Adrenal gland (tissue), 12 donors: ENCODE measurements around the gene SUPT4H1. TPM values are rescaled to one million over a fixed set of nuclear protein-coding genes. Genes with fewer than 3 reads are reported as not detected.

Source experiments
- DNase-seq, 7 donors: peaks; one replicate each; pipeline ENCODE4 v3.0.0-alpha.2; 2019 to 2020
- H3K27ac ChIP-seq, 5 donors: fragments of 200-600 bp; sonication (generic) in 4 of 5; 1 replicate in 3 of 5; 2 replicates in 2 of 5; pipeline versions ENCODE4 v1.5.1 to v1.8.0; 2016 to 2020; ENCODE audit warnings: mild to moderate bottlenecking in 1 of 5
- H3K27me3 ChIP-seq: fragments of 200-600 bp; 2 replicates; pipeline ENCODE4 v1.8.0; 2021
- H3K36me3 ChIP-seq, 2 donors: fragments of 200-600 bp; replicated peaks in 1 of 2; 1 replicate in 1 of 2; 2 replicates in 1 of 2; pipeline versions ENCODE4 v1.5.1 to v1.8.0; 2018 to 2022
- H3K4me1 ChIP-seq, 2 donors: fragments of 200-600 bp; replicated peaks in 1 of 2; 1 replicate in 1 of 2; 2 replicates in 1 of 2; pipeline versions ENCODE4 v1.5.1 to v1.8.0; 2018 to 2021
- H3K4me3 ChIP-seq, 4 donors: fragments of 200-600 bp; sonication (generic) in 3 of 4; one replicate each; pipeline ENCODE4 v1.5.1; 2016 to 2018
- H3K9me3 ChIP-seq, 3 donors: fragments of 200-600 bp; sonication (generic) in 1 of 3; replicated peaks in 1 of 3; 1 replicate in 2 of 3; 2 replicates in 1 of 3; pipeline versions ENCODE4 v1.5.1 to v1.8.0; 2016 to 2021
- POLR2A ChIP-seq, 2 donors: fragments of 450-650 bp; IDR thresholded peaks; one replicate each; pipeline ENCODE4 v1.6.1; 2017; ENCODE audit warnings: antibody characterized with exemption in 2 of 2, mild to moderate bottlenecking in 2 of 2, moderate library complexity in 1 of 2
- WGBS, 4 donors: extraction: QIAGEN DNeasy Blood & Tissue Kit in 2 of 4; methylation state at CpG; one replicate each; pipeline versions ENCODE4 v1.1.5 to v1.1.7; 2013 to 2017; 5-methylcytosine and 5-hydroxymethylcytosine counted together
- intact Hi-C, 2 donors: fragments of 100-400 bp; cut with DNase I; formaldehyde crosslinking; loops; one replicate each; pipeline versions ENCODE4 v1.14.1 to v1.15.0; 2022 to 2023
- polyA plus RNA-seq, 3 donors: library from polyadenylated mRNA; stranded (reverse); fragments of 200-250 nt in 2 of 3; fragments of 350-450 nt in 1 of 3; fragmentation: Illumina TruSeq in 1 of 3; extraction: RNeasy Lipid Tissue Mini Kit (QIAGEN cat#74804) in 1 of 3; gene quantifications; one replicate each; pipeline ENCODE4 v1.2.3, GENCODE V29; 2013 to 2014
- total RNA-seq, 9 donors: library from RNA; depleted of rRNA in 4 of 9; stranded (reverse); fragments of >200 nt in 4 of 9; fragments of 120-200 nt in 1 of 9; fragmentation: NEBNext Ultra II Directional in 1 of 9; extraction: Animal tissue kit (Norgen Biotek cat#: 25700) in 1 of 9; gene quantifications; one replicate each; pipeline versions ENCODE4 v1.1.0 to v1.2.4, GENCODE V29; 2013 to 2023
- TF ChIP-seq, protein P1 (sequence below), 6 experiments: fragments of 450-650 bp in 4 of 6; fragments of 200-600 bp in 2 of 6; sonication (generic) in 1 of 6; IDR thresholded peaks; 1 replicate in 5 of 6; 2 replicates in 1 of 6; pipeline versions ENCODE4 v1.5.1 to v1.8.0; 2016 to 2021; ENCODE audit warnings: antibody characterized with exemption in 6 of 6, mild to moderate bottlenecking in 2 of 6, moderate library complexity in 1 of 6
- donor health status: healthy with polysubstance abuse.
- donor health status: Bipolar disorder and iron deficiency.
- donor health status: DM: yes; HTN: yes; CAD: no.
- donor health status: DM: no; HTN: no; CAD: no.
- donor health status: DM: no; HTN: no; CAD: no.
- donor health status: DM: yes; HTN: yes; CAD: no.

The SUPT4H1 gene
- total and polyA plus RNA-seq, 12 donors = 58.6 to 178 (median 90.3) TPM

DNA sequence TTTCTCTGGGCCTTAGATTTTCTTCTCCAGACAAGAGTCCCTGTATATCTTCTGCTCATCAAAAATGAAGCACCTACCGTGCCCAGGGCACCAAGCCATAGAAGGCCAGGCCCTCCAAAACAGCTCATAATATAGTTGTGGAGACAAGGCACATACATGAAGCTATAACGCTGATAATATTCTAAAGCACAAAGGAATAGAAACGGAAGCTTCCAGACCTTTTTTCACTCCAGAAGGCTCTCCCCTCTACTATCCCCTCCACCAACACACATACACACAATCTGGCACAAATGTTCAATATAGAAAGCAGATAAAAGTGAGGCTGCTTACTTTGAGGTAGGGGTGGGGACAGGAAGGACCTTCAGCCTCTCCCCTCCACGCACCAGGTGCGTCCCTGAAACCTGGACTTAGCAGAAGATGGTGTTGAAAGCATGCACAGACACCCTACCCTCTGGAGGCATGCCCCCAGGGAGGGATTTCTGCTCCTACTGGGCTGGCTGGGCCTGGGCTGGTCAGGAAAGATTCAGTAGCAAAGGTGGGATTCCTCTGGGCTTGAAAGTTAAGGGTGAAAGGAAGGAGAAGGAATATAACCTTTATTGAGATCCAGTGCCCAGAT is 14.1 kb upstream of the SUPT4H1 start:
- no peak for TF ChIP-seq POLR2A (IDR thresholded peaks at IDR 0.05)
- TF ChIP-seq, protein P1, sequence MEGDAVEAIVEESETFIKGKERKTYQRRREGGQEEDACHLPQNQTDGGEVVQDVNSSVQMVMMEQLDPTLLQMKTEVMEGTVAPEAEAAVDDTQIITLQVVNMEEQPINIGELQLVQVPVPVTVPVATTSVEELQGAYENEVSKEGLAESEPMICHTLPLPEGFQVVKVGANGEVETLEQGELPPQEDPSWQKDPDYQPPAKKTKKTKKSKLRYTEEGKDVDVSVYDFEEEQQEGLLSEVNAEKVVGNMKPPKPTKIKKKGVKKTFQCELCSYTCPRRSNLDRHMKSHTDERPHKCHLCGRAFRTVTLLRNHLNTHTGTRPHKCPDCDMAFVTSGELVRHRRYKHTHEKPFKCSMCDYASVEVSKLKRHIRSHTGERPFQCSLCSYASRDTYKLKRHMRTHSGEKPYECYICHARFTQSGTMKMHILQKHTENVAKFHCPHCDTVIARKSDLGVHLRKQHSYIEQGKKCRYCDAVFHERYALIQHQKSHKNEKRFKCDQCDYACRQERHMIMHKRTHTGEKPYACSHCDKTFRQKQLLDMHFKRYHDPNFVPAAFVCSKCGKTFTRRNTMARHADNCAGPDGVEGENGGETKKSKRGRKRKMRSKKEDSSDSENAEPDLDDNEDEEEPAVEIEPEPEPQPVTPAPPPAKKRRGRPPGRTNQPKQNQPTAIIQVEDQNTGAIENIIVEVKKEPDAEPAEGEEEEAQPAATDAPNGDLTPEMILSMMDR (IDR thresholded peaks at IDR 0.05) = no peak
- Histone ChIP-seq H3K27ac (peak overlapping the region in 4 of 5 donors; percentile 13 to 85 (median 71)), H3K4me3 (no peak overlapping the region), H3K9me3 (no peaks in the 10 kb centered on the region), H3K36me3 (no peaks in the 10 kb centered on the region), H3K27me3 (no peaks in the 10 kb centered on the region), H3K4me1 (peaks cover 34 to 38% of the 10 kb centered on the region in 2 donors)
- intact Hi-C loops = no loop called here
- 60 to 69% (median 61%) methylated on average over 5 of the region's 5 CpGs for WGBS, 4 donors
- no peak for DNase-seq

DNA sequence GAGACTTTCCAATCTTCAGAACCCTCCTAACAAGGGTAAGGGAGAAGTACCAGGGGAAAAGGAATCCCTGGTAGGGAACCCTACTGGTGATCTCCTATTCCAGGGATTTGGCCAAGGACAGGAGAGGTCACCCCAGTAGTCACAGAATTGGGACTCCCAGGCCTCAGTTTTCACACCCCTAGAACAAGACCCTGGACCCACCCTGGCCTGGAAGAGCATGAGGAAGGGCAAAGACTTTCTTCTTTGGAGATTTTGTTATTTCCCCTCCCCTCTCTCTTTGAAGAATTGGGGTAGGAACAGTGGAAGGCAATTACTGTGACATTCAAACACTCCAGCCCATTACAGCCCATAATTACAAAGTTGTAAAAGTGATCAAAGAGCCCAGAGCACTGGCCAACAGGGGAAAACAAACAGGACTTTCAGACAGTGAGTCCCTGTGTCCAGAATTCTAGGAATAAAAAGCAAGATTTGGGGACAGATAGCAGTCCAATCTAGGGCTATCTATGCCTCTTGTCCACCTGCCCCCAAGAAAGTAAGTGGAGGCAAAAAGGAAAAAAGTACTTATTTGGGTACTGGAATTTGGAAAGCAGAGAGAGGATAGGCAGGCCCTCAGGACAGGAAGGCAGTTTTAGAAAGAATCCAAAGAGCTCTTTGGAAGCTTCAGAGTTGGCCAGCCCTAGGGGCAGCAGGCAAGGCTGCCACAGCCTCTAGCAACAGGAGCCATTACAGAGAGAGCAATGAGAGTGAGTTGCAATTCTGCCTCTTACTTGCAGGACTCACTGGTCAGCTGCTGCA is 13.4 kb upstream of the SUPT4H1 start:
- peaks cover 34 to 38% of the 10 kb centered on the region in 2 donors for H3K4me1 ChIP-seq
- H3K36me3 ChIP-seq = no peaks in the 10 kb centered on the region
- no peaks in the 10 kb centered on the region for H3K9me3 ChIP-seq
- H3K27me3 ChIP-seq = no peaks in the 10 kb centered on the region
- H3K27ac ChIP-seq = peak overlapping the region in 4 of 5 donors; percentile 35 to 85 (median 71)
- TF ChIP-seq, protein P1 (IDR thresholded peaks at IDR 0.05) = no peak
- TF ChIP-seq POLR2A (IDR thresholded peaks at IDR 0.05) = no peak
- no peak for DNase-seq
- intact Hi-C loops = no loop called here
- H3K4me3 ChIP-seq = no peak overlapping the region

DNA sequence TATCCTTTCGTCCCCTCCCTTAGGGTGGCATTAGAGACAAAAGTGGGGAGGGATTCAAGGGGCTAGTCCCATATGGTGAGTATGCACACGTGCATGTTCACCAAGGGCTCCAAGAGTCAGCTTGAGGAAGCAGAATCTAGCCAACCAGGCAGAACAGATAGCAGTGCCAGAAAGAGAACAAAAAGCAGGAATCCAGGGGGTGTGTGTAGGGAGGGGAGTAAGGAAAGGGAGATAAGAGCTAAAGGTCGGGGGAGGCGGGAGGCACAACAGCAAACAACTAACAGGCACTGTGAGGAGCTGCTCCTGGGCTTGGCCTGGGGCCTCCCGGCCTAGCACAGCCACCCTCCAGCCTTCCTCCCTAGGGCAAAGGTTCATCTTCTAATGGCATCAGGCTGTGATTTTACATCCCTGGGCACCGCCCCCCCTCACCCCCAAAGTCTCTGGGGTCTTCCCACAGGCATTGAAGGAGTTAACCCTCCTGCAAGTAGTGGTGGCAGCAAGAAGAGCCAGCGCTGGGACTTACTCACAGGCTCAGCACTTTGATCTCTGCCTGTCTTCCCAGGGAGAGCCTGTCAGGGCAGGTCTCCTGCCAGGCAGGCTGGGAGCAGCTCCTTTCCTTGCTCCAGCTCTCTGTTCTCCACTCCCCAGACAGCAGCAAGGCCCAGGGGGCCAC is 12.4 kb upstream of the SUPT4H1 start:
- intact Hi-C loops = no loop called here
- 26 to 36% (median 34%) methylated on average over 5 to 7 of the region's 7 CpGs for WGBS, 4 donors
- TF ChIP-seq, protein P1 (IDR thresholded peaks at IDR 0.05) = no peak
- peak in 1 of 2 donors; percentile 49 for TF ChIP-seq POLR2A (IDR thresholded peaks at IDR 0.05)
- Histone ChIP-seq H3K27me3 (no peaks in the 10 kb centered on the region), H3K36me3 (no peaks in the 10 kb centered on the region), H3K27ac (peak overlapping the region in 4 of 5 donors; percentile 35 to 85 (median 71)), H3K4me1 (peaks cover 34 to 38% of the 10 kb centered on the region in 2 donors), H3K9me3 (no peaks in the 10 kb centered on the region), H3K4me3 (no peak overlapping the region)
- DNase-seq = peak in 6 of 7 donors; percentile 63 to 76 (median 68)
